ENCODE measurements around the gene ADAT3.

The ADAT3 gene

DNA sequence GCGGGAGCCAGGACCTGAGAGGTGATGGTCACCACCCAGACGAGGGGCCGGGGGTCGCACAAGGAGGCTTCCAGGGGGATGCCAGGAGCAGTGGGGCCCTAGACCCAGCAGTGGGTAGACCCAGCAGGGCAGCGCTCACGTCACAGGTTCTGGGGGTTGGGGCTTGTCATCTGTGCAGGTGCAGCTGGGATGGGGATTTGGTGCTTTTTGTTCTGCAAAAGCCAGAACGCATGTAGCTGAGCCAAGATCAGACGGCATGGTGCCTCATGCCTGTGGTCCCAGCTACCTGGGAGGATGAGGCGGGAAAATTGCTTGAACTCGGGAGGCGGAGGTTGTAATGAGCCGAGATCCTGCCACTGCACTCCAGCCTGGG, 50.9 kb downstream of the ADAT3 start:
- DNase-seq (ENCODE audit: low read depth in 4 of 4, low spot score in 1 of 4): no peak

- DNase-seq (ENCODE audit: low read depth in 4 of 4, low spot score in 1 of 4): no peak
These were observed 51.8 kb downstream of the ADAT3 start for GRCh38 chr19:1956868-1957492.

GRCh38 chr19:1957562-1958248, 52.5 kb downstream of the ADAT3 start:
- DNase-seq (ENCODE audit: low read depth in 4 of 4, low spot score in 1 of 4): no peak

GRCh38 chr19:1959928-1960589, 54.9 kb downstream of the ADAT3 start:
- DNase-seq (ENCODE audit: low read depth in 4 of 4, low spot score in 1 of 4): no peak

- no peak for DNase-seq (ENCODE audit: low read depth in 4 of 4, low spot score in 1 of 4)
These were observed 56.0 kb downstream of the ADAT3 start for GRCh38 chr19:1961000-1961883.

DNA sequence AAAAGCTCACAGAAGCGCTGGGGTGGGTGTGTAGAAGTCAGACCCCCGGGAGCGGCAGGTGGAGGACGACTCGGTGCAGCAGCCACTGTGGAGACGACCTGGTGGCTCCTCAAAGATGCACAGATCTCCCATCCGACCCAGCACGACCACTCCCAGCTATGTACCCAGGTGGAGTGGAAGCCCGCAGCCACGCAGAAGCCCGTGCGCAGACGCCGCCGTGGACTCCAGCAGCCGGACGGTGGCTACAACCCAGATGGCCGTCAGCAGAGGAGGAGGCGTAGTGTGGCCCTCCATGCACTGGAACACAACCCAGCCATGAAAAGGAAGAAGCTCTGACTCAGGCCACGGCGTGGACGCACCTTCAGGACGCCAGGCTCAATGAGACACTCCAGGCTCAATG, 57.5 kb downstream of the ADAT3 start:
- DNase-seq (ENCODE audit: low read depth in 4 of 4, low spot score in 1 of 4): no peak

All from stimulated activated CD4-positive, alpha-beta T cell treated with anti-CD3 and anti-CD28 coated beads, Interleukin-1b, Interleukin-23, amount 100 ng/mL, for 24 hours (primary cell).